ENCODE measurements around the gene PNLIPRP2. TPM values are rescaled to one million over a fixed set of nuclear protein-coding genes. Genes with fewer than 3 reads are reported as not detected.

PNLIPRP2 gene
- total RNA-seq, 1 experiment from 2014 or later, result not detected

DNA sequence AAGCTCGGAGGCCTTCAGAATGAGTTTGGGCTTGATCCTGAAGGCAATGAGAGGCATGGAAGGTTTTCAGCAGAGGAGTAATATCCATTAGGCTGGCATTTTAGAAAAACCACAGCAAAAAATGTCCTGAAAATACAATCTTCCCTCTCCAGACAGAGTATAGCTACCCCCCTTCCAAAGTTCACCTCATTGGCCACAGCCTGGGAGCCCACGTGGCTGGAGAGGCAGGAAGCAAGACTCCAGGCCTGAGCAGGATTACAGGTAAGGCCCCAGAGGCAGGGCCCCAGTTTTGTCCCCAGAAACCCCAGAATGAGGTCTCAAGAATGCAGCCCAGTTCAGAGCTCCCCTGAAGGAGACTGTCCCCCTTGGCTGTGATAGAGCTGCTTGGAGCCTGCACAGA, 24.7 kb upstream of the PNLIPRP2 start:
- no peaks in the 10 kb centered on the region for H3K9me3 Mint-ChIP-seq (ENCODE audit: low read depth, unreplicated experiment)
- no peaks in the 10 kb centered on the region for H3K27me3 Mint-ChIP-seq (ENCODE audit: unreplicated experiment)
- intact Hi-C loops (cut with micrococcal nuclease; ENCODE audit: unreplicated experiment), result no loop called here
- no TSS peak for BruUV-seq (replicated peaks)
- no peak overlapping the region for H3K4me3 Mint-ChIP-seq (ENCODE audit: low read depth, unreplicated experiment)
- DNase-seq, result no peak
- TF ChIP-seq CTCF (IDR thresholded peaks at IDR 0.05; ENCODE audit: unreplicated experiment), result no peak
- H3K4me1 Mint-ChIP-seq (ENCODE audit: low read depth, unreplicated experiment), result no peaks in the 10 kb centered on the region
- H3K36me3 Mint-ChIP-seq (ENCODE audit: insufficient read depth, unreplicated experiment), result no peaks in the 10 kb centered on the region
- CTCF ChIA-PET, result no interaction called here
- H3K27ac Mint-ChIP-seq (ENCODE audit: unreplicated experiment), result no peak overlapping the region

DNA sequence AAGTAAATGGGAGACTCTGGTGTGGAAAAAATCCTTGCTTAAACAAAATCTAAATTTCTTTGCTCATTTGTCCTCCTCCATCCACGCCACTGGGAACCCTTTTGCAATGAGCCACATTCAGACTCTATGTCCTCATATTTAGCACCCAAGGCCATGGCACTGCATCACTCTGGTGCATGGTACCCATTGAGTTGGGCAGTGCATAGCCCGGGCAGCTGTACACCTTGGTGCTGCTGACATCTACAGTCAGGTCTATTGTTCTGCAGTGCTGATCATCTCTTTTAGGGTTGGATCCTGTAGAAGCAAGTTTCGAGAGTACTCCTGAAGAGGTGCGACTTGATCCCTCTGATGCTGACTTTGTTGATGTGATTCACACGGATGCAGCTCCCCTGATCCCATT, 23.2 kb upstream of the PNLIPRP2 start:
- H3K4me3 Mint-ChIP-seq (ENCODE audit: low read depth, unreplicated experiment), result no peak overlapping the region
- H3K9me3 Mint-ChIP-seq (ENCODE audit: low read depth, unreplicated experiment), result no peaks in the 10 kb centered on the region
- CTCF ChIA-PET, result no interaction called here
- H3K36me3 Mint-ChIP-seq (ENCODE audit: insufficient read depth, unreplicated experiment), result no peaks in the 10 kb centered on the region
- TF ChIP-seq CTCF (IDR thresholded peaks at IDR 0.05; ENCODE audit: unreplicated experiment), result no peak
- no peaks in the 10 kb centered on the region for H3K4me1 Mint-ChIP-seq (ENCODE audit: low read depth, unreplicated experiment)
- no peaks in the 10 kb centered on the region for H3K27me3 Mint-ChIP-seq (ENCODE audit: unreplicated experiment)
- BruUV-seq (replicated peaks), result no TSS peak
- no peak overlapping the region for H3K27ac Mint-ChIP-seq (ENCODE audit: unreplicated experiment)
- DNase-seq, result no peak
- intact Hi-C loops (cut with micrococcal nuclease; ENCODE audit: unreplicated experiment), result no loop called here

GRCh38 chr10:116598329-116598728, 22.4 kb upstream of the PNLIPRP2 start:
- no TSS peak for BruUV-seq (replicated peaks)
- CTCF ChIA-PET, result no interaction called here
- no peak overlapping the region for H3K4me3 Mint-ChIP-seq (ENCODE audit: low read depth, unreplicated experiment)

GRCh38 chr10:116599991-116600390, 20.8 kb upstream of the PNLIPRP2 start:
- no TSS peak for BruUV-seq (replicated peaks)
- Mint-ChIP-seq H3K9me3 (ENCODE audit: low read depth, unreplicated experiment) (no peaks in the 10 kb centered on the region), H3K4me3 (ENCODE audit: low read depth, unreplicated experiment) (no peak overlapping the region), H3K27me3 (ENCODE audit: unreplicated experiment) (no peaks in the 10 kb centered on the region), H3K4me1 (ENCODE audit: low read depth, unreplicated experiment) (no peaks in the 10 kb centered on the region), H3K27ac (ENCODE audit: unreplicated experiment) (no peak overlapping the region), H3K36me3 (ENCODE audit: insufficient read depth, unreplicated experiment) (no peaks in the 10 kb centered on the region)
- TF ChIP-seq CTCF (IDR thresholded peaks at IDR 0.05; ENCODE audit: unreplicated experiment), result no peak
- no peak for DNase-seq
- intact Hi-C loops (cut with micrococcal nuclease; ENCODE audit: unreplicated experiment), result no loop called here
- CTCF ChIA-PET, result no interaction called here

More at GRCh38 chr10:116598329-116598728, 22.4 kb upstream of the PNLIPRP2 start:
- intact Hi-C loops (cut with micrococcal nuclease; ENCODE audit: unreplicated experiment), result no loop called here
- Mint-ChIP-seq H3K4me1 (ENCODE audit: low read depth, unreplicated experiment) (no peaks in the 10 kb centered on the region), H3K27me3 (ENCODE audit: unreplicated experiment) (no peaks in the 10 kb centered on the region), H3K36me3 (ENCODE audit: insufficient read depth, unreplicated experiment) (no peaks in the 10 kb centered on the region), H3K27ac (ENCODE audit: unreplicated experiment) (no peak overlapping the region), H3K9me3 (ENCODE audit: low read depth, unreplicated experiment) (no peaks in the 10 kb centered on the region)
- DNase-seq, result no peak
- TF ChIP-seq CTCF (IDR thresholded peaks at IDR 0.05; ENCODE audit: unreplicated experiment), result no peak

Measured in Calu3 (cell line).